SK-N-SH (cell line): ENCODE data around the gene CCN5. TPM values are rescaled to one million over a fixed set of nuclear protein-coding genes. Genes with fewer than 3 reads are reported as not detected.

ENCODE experiments used
- CTCF ChIA-PET: fragments of 300-600, 350-600 bp; formaldehyde crosslinking; extraction: SDS; loops from one replicate; lab custom pipeline; 2021; lab: Yijun Ruan, JAX
- POLR2A ChIA-PET: fragments of 350-600 bp; sonication (Branson Sonifier 250); formaldehyde crosslinking; extraction: SDS; loops from one replicate; lab custom pipeline; 2020; ENCODE audit warnings: antibody characterized with exemption, inconsistent platforms; lab: Yijun Ruan, JAX
- DNase-seq: peaks from one replicate; pipeline ENCODE4 v3.0.0; 2012
- H2AFZ ChIP-seq: fragments of 200-600 bp; sonication (generic); 2 replicates; pipeline ENCODE4 v1.8.1; 2016; ENCODE audit warnings: antibody characterized with exemption, mild to moderate bottlenecking, low read depth
- H3F3A ChIP-seq: fragments of 200-600 bp; sonication (generic); replicated peaks from 2 replicates; pipeline ENCODE3; 2016; ENCODE audit warnings: antibody characterized with exemption, mild to moderate bottlenecking; ENCODE audit not compliant: insufficient read depth
- H3K27ac ChIP-seq, 2 experiments: fragments of 200-500 bp in 1 of 2; fragments of 200-600 bp in 1 of 2; sonication (Bioruptor generic) in 1 of 2; sonication (generic), shearing (Covaris generic) in 1 of 2; 2 replicates each; pipeline versions ENCODE4 v1.5.1 to v1.6.1; 2014 to 2016; ENCODE audit warnings: low read depth in 2 of 2, inconsistent platforms in 1 of 2, low read length in 1 of 2, mild to moderate bottlenecking in 1 of 2, mixed read lengths in 1 of 2
- H3K27me3 ChIP-seq: fragments of 200-600 bp; sonication (generic), shearing (Covaris generic); 2 replicates; pipeline ENCODE4 v1.6.1; 2016; ENCODE audit warnings: mixed run types; ENCODE audit not compliant: insufficient read depth
- H3K36me3 ChIP-seq, 2 experiments: fragments of 200-500 bp in 1 of 2; fragments of 200-600 bp in 1 of 2; sonication (Bioruptor generic) in 1 of 2; sonication (generic) in 1 of 2; replicated peaks in 1 of 2; 2 replicates each; pipeline versions ENCODE3 to v1.5.1; 2014 to 2016; ENCODE audit warnings: low read length in 1 of 2, mild to moderate bottlenecking in 1 of 2; ENCODE audit not compliant: insufficient read depth in 2 of 2, control insufficient read depth in 1 of 2
- H3K4me1 ChIP-seq, 2 experiments: fragments of 200-500 bp in 1 of 2; fragments of 200-600 bp in 1 of 2; sonication (Bioruptor generic) in 1 of 2; sonication (generic), shearing (Covaris generic) in 1 of 2; 2 replicates each; pipeline versions ENCODE4 v1.5.1 to v1.6.1; 2014 to 2016; ENCODE audit warnings: low read depth in 1 of 2, low read length in 1 of 2, mixed run types in 1 of 2; ENCODE audit not compliant: insufficient read depth in 2 of 2, control insufficient read depth in 1 of 2
- H3K4me2 ChIP-seq: fragments of 200-600 bp; sonication (generic), shearing (Covaris generic); 2 replicates; pipeline ENCODE4 v1.6.1; 2017; ENCODE audit warnings: mixed run types
- H3K4me3 ChIP-seq, 2 experiments: fragments of 200-500 bp in 1 of 2; fragments of 200-600 bp in 1 of 2; sonication (Bioruptor generic) in 1 of 2; sonication (generic), shearing (Covaris generic) in 1 of 2; 2 replicates each; pipeline versions ENCODE4 v1.5.1 to v1.8.1; 2014 to 2016; ENCODE audit warnings: low read depth in 2 of 2, inconsistent platforms in 1 of 2, low read length in 1 of 2, mild to moderate bottlenecking in 1 of 2, mixed read lengths in 1 of 2, moderate library complexity in 1 of 2
- H3K79me2 ChIP-seq: fragments of 200-600 bp; sonication (generic); 2 replicates; pipeline ENCODE4 v1.8.1; 2017; ENCODE audit warnings: mild to moderate bottlenecking; ENCODE audit not compliant: insufficient read depth
- H3K9ac ChIP-seq: fragments of 200-600 bp; sonication (generic); 2 replicates; pipeline ENCODE4 v1.6.1; 2017; ENCODE audit warnings: mixed run types
- H3K9me2 ChIP-seq: fragments of 200-600 bp; sonication (generic); 2 replicates; pipeline ENCODE4 v1.6.1; 2017; ENCODE audit warnings: mixed run types
- H3K9me3 ChIP-seq: fragments of 200-600 bp; sonication (generic); 2 replicates; pipeline ENCODE4 v1.6.1; 2017; ENCODE audit warnings: mixed run types, mild to moderate bottlenecking, moderate library complexity
- H4K20me1 ChIP-seq: fragments of 200-600 bp; sonication (generic); 2 replicates; pipeline ENCODE4 v1.6.1; 2017; ENCODE audit warnings: mild to moderate bottlenecking, mixed run types; ENCODE audit not compliant: insufficient read depth
- CHD2 ChIP-seq: fragments of 150-350 bp; IDR thresholded peaks from 2 replicates; pipeline ENCODE4 v1.6.1; 2018; ENCODE audit warnings: low read length; ENCODE audit not compliant: partially characterized antibody
- GATA2 ChIP-seq: sonication (generic); formaldehyde crosslinking; IDR thresholded peaks from 2 replicates; pipeline ENCODE4 v1.5.0; 2020; ENCODE audit warnings: mild to moderate bottlenecking, missing genetic modification reagents
- IRF3 ChIP-seq: fragments of 150-350 bp; IDR thresholded peaks from 2 replicates; pipeline ENCODE4 v1.6.1; 2016; ENCODE audit warnings: mild to moderate bottlenecking, low read depth, low read length
- JUND ChIP-seq: IDR thresholded peaks from 2 replicates; pipeline ENCODE4 v1.4.0; 2012
- MEF2A ChIP-seq: IDR thresholded peaks from 2 replicates; pipeline ENCODE4 v1.4.0; 2012; ENCODE audit warnings: low read depth, borderline replicate concordance
- MXI1 ChIP-seq: IDR thresholded peaks from 2 replicates; pipeline ENCODE4 v1.6.1; 2012; ENCODE audit warnings: mild to moderate bottlenecking, low read depth, low read length, improper control_type of control experiment
- NRF1 ChIP-seq: IDR thresholded peaks from 2 replicates; pipeline ENCODE4 v1.6.1; 2012; ENCODE audit warnings: low read depth, mild to moderate bottlenecking, low read length
- POLR2AphosphoS5 ChIP-seq: IDR thresholded peaks from 2 replicates; pipeline ENCODE4 v1.6.1; 2012; ENCODE audit warnings: low read depth, low read length
- RCOR1 ChIP-seq: fragments of 150-350 bp; IDR thresholded peaks from 2 replicates; pipeline ENCODE4 v1.6.1; 2017; ENCODE audit warnings: antibody characterized with exemption, low read length
- SMC3 ChIP-seq: IDR thresholded peaks from 2 replicates; pipeline ENCODE4 v1.6.1; 2012; ENCODE audit warnings: low read depth, low read length, improper control_type of control experiment
- TAF1 ChIP-seq: IDR thresholded peaks from 2 replicates; pipeline ENCODE4 v1.6.1; 2012; ENCODE audit warnings: low read depth, mild to moderate bottlenecking, low read length, moderate library complexity, borderline replicate concordance
- TCF12 ChIP-seq: IDR thresholded peaks from 2 replicates; pipeline ENCODE4 v1.4.0; 2012
- USF2 ChIP-seq: fragments of 150-350 bp; IDR thresholded peaks from 2 replicates; pipeline ENCODE4 v1.6.1; 2017; ENCODE audit warnings: antibody characterized with exemption, low read length, low read depth, borderline replicate concordance
- WGBS: methylation state at CpG from one replicate; pipeline ENCODE4 v1.1.6; 2017; ENCODE audit warnings: low lambda C conversion rate; 5-methylcytosine and 5-hydroxymethylcytosine counted together
- polyA plus RNA-seq, 3 experiments: library from polyadenylated mRNA; depleted of rRNA; stranded (reverse); fragments of >200 nt; gene quantifications; 2 replicates each; pipeline ENCODE4 v1.2.3, GENCODE V29; 2012
- TF ChIP-seq, protein P1 (sequence below): IDR thresholded peaks from 2 replicates; pipeline ENCODE4 v1.4.0; 2012; ENCODE audit warnings: low read depth, borderline replicate concordance

CCN5 gene
- polyA plus RNA-seq, 1 of the 3 experiments (the other 2 are of a cell fraction), result 0.05 TPM

GRCh38 chr20:44722990-44723389 lies 7.8 kb downstream of the CCN5 start:
- Histone ChIP-seq H4K20me1 (no peaks in the 10 kb centered on the region), H3K4me2 (no peak overlapping the region), H3K4me3 (no peak overlapping the region), H3K27ac (no peak overlapping the region), H3K9ac (no peak overlapping the region), H3K36me3 (no peaks in the 10 kb centered on the region), H3K79me2 (no peaks in the 10 kb centered on the region), H3K9me2 (no peaks in the 10 kb centered on the region), H3F3A (peaks cover 21% of the 10 kb centered on the region), H3K4me1 (peaks cover 6 to 19% of the 10 kb centered on the region in 2 experiments; a peak in 3 of 4 replicates), H3K27me3 (no peaks in the 10 kb centered on the region), H2AFZ (no peak overlapping the region), H3K9me3 (no peaks in the 10 kb centered on the region)
- 96% methylated on average over 2 of the region's 2 CpGs for WGBS
- ChIA-PET POLR2A (no interaction called here), CTCF (interaction anchor here (0.6 to 10.6 kb wide), 8 partner anchors 10 to 1034 kb away, joined by 3 to 79 read pairs (median 3); no protein-coding TSS in a partner anchor)
- TF ChIP-seq TAF1, result no peak
- no peak for DNase-seq

DNA sequence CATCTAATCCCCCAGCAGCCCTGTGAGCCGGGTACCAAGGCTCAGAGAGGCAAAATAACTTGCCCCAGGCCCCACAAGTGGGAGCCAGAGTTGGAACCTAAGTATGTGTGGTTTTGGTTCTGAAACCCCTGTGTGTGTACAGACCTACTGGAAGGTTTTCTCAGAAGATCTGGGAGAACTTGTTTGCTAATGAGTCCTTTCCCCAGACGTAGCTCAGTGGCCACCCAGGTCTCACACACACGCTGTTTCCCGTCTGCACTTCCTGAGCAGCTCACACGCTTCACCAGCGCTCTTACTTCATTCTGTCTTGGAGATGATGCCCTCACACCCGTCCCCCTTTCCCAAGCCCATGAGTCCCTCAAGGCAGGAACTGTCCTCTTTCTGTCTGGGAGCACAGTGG lies 8.2 kb downstream of the CCN5 start:
- WGBS, result 89% methylated on average over 7 of the region's 7 CpGs
- H2AFZ ChIP-seq, result no peak overlapping the region
- POLR2A ChIA-PET, result no interaction called here

More for the DNA sequence above, 8.2 kb downstream of the CCN5 start:
- H3K27ac ChIP-seq, result no peak overlapping the region
- no peaks in the 10 kb centered on the region for H4K20me1 ChIP-seq
- no peaks in the 10 kb centered on the region for H3K9me2 ChIP-seq
- no peaks in the 10 kb centered on the region for H3K79me2 ChIP-seq
- peaks cover 21% of the 10 kb centered on the region for H3F3A ChIP-seq
- CTCF ChIA-PET, result interaction anchor here (0.7 to 10.6 kb wide), 7 partner anchors 9 to 144 kb away, joined by 3 to 79 read pairs (median 3); no protein-coding TSS in a partner anchor
- no peak for DNase-seq
- H3K4me3 ChIP-seq, result no peak overlapping the region
- H3K4me2 ChIP-seq, result no peak overlapping the region
- H3K4me1 ChIP-seq, result peaks cover 9 to 21% of the 10 kb centered on the region in 2 experiments
- no peaks in the 10 kb centered on the region for H3K36me3 ChIP-seq
- H3K9me3 ChIP-seq, result no peaks in the 10 kb centered on the region
- TF ChIP-seq NRF1 (no peak), GATA2 (CRISPR knock-in tag) (no peak), IRF3 (no peak), CHD2 (no peak), SMC3 (no peak), TCF12 (no peak), JUND (no peak), MXI1 (no peak), POLR2AphosphoS5 (no peak), RCOR1 (no peak), MEF2A (no peak), USF2 (no peak)
- TF ChIP-seq, protein P1, sequence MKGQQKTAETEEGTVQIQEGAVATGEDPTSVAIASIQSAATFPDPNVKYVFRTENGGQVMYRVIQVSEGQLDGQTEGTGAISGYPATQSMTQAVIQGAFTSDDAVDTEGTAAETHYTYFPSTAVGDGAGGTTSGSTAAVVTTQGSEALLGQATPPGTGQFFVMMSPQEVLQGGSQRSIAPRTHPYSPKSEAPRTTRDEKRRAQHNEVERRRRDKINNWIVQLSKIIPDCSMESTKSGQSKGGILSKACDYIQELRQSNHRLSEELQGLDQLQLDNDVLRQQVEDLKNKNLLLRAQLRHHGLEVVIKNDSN, result no peak
- H3K27me3 ChIP-seq, result no peaks in the 10 kb centered on the region
- no peak overlapping the region for H3K9ac ChIP-seq
